Measurements from ENCODE around the gene ADPRH. TPM values are rescaled to one million over a fixed set of nuclear protein-coding genes. Genes with fewer than 3 reads are reported as not detected.

Gene ADPRH
- total RNA-seq, 1 experiment from 2014 or later, result 1.5 TPM

- Histone ChIP-seq H3K4me2 (ENCODE audit: low read length) (no peak overlapping the region), H3K27me3 (ENCODE audit: insufficient read depth, low read length) (no peaks in the 10 kb centered on the region), H4K20me1 (ENCODE audit: insufficient read depth) (no peaks in the 10 kb centered on the region), H2AFZ (ENCODE audit: low read depth, low read length, poor library complexity, severe bottlenecking) (no peak overlapping the region), H3K27ac (ENCODE audit: low read depth, low read length) (no peak overlapping the region), H3K9me3 (ENCODE audit: control insufficient read depth in 1 of 2, insufficient read depth in 1 of 2, low read depth in 1 of 2, low read length in 2 of 2) (no peaks in the 10 kb centered on the region), H3K36me3 (ENCODE audit: control insufficient read depth in 1 of 2, insufficient read depth in 2 of 2, low read length in 2 of 2) (no peaks in the 10 kb centered on the region), H3K4me1 (ENCODE audit: control insufficient read depth in 1 of 2, insufficient read depth in 2 of 2, low read length in 2 of 2) (no peaks in the 10 kb centered on the region), H3K9ac (ENCODE audit: low read length) (no peak overlapping the region), H3K9me2 (ENCODE audit: insufficient read depth) (no peaks in the 10 kb centered on the region), H3K79me2 (ENCODE audit: insufficient read depth, low read length) (no peaks in the 10 kb centered on the region), H3K4me3 (replicated peaks in 1 of 2; ENCODE audit: low read depth in 1 of 2, low read length in 2 of 2) (no peak overlapping the region)
- ATAC-seq, result no peak
- no peak for DNase-seq (ENCODE audit: low read depth, low spot score)
- ChIA-PET CTCF (no interaction called here), POLR2A (no interaction called here), RAD21 (ENCODE audit: low non-redundant PET in 1 of 2, low total read pairs in 2 of 2, uncharacterized antibody in 2 of 2, unreplicated experiment in 2 of 2) (no interaction called here)
- TF ChIP-seq MAX (IDR thresholded peaks at IDR 0.05), result no peak
- no TSS peak for BruUV-seq (replicated peaks)
- intact Hi-C loops (cut with micrococcal nuclease), result no loop called here
Observed at GRCh38 chr3:119553823-119554415, 25.4 kb upstream of the ADPRH start.

- ATAC-seq (no peak), DNase-seq (ENCODE audit: low read depth, low spot score) (no peak)
- RAD21 ChIA-PET (ENCODE audit: low non-redundant PET in 1 of 2, low total read pairs in 2 of 2, uncharacterized antibody in 2 of 2, unreplicated experiment in 2 of 2), result no interaction called here
- Histone ChIP-seq H3K27me3 (ENCODE audit: insufficient read depth, low read length) (no peaks in the 10 kb centered on the region), H3K9me2 (ENCODE audit: insufficient read depth) (no peaks in the 10 kb centered on the region), H3K4me1 (ENCODE audit: control insufficient read depth in 1 of 2, insufficient read depth in 2 of 2, low read length in 2 of 2) (peaks cover 0 to 5% of the 10 kb centered on the region in 2 experiments; a peak in 1 of 4 replicates), H3K9me3 (ENCODE audit: control insufficient read depth in 1 of 2, insufficient read depth in 1 of 2, low read depth in 1 of 2, low read length in 2 of 2) (no peaks in the 10 kb centered on the region), H3K9ac (ENCODE audit: low read length) (no peak overlapping the region), H2AFZ (ENCODE audit: low read depth, low read length, poor library complexity, severe bottlenecking) (no peak overlapping the region), H4K20me1 (ENCODE audit: insufficient read depth) (no peaks in the 10 kb centered on the region), H3K36me3 (ENCODE audit: control insufficient read depth in 1 of 2, insufficient read depth in 2 of 2, low read length in 2 of 2) (no peaks in the 10 kb centered on the region), H3K79me2 (ENCODE audit: insufficient read depth, low read length) (no peaks in the 10 kb centered on the region), H3K4me3 (replicated peaks in 1 of 2; ENCODE audit: low read depth in 1 of 2, low read length in 2 of 2) (no peak overlapping the region), H3K27ac (ENCODE audit: low read depth, low read length) (no peak overlapping the region), H3K4me2 (ENCODE audit: low read length) (no peak overlapping the region)
- POLR2A ChIA-PET, result no interaction called here
- CTCF ChIA-PET, result no interaction called here
- intact Hi-C loops (cut with micrococcal nuclease), result no loop called here
- TF ChIP-seq EGR1 (IDR thresholded peaks at IDR 0.05; ENCODE audit: low read depth), result no peak
- no peak for TF ChIP-seq POLR2AphosphoS5 (IDR thresholded peaks at IDR 0.05; ENCODE audit: low read depth, low read length)
- TF ChIP-seq EZH2 (IDR thresholded peaks at IDR 0.05), result no peak
- no peak for TF ChIP-seq EZH2phosphoT487 (IDR thresholded peaks at IDR 0.05; ENCODE audit: borderline replicate concordance)
- TF ChIP-seq SRF (IDR thresholded peaks at IDR 0.05; ENCODE audit: low read depth), result no peak
- TF ChIP-seq SIN3A (IDR thresholded peaks at IDR 0.05; ENCODE audit: low read depth), result no peak
- no peak for TF ChIP-seq CBX3 (IDR thresholded peaks at IDR 0.05; ENCODE audit: low read depth)
- no peak for TF ChIP-seq ZFX (IDR thresholded peaks at IDR 0.05)
- no peak for TF ChIP-seq ELF1 (IDR thresholded peaks at IDR 0.05; ENCODE audit: borderline replicate concordance, low read depth)
- BruUV-seq (replicated peaks), result no TSS peak
Observed at GRCh38 chr3:119555309-119555735, 24.0 kb upstream of the ADPRH start.

Data from HCT116 (cell line).